ENCODE measurements around the gene GSG1L2.
"Not testable (repeated sequence)": the region's sequence is repeated elsewhere in the genome, so short reads cannot be mapped to it uniquely, and the experiment has no call there.

Gene GSG1L2

DNA sequence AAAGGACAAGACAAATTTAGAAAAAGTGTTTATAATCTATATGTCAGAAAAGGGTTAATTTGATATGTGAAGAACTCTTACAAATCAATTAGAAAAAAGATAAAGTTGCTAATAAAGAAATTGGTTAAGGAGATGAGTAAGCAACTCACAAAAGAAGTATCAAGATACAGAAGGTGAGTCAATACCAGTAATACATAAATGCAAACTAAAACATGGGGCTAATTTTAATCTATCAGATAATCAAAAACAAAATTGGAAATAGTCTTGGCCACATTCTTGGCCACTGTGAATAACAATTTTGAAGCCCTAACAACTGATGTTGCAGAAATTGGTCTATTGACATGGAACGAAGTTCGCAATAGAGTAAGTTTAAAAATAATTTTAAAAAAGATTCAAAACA is 37.3 kb downstream of the GSG1L2 start:
- DNase-seq, result no peak

DNA sequence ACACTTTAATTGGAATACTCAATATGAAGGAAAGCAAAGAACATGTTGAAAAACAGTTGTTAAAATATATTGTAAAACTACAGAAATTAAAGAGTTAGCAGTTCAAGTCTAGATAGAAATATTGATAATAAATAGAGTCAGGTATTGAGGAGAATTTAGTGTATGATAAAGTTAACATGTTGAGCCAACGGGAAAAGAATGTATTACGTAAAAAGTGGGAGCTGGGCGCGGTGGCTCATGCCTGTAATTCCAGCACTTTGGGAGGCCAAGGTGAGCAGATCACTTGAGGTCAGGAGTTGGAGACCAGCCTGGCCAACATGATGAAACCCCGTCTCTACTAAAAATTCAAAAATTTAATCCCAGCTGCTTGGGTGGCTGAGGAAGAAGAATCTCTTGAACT is 38.4 kb downstream of the GSG1L2 start:
- DNase-seq, result not testable (repeated sequence)

DNA sequence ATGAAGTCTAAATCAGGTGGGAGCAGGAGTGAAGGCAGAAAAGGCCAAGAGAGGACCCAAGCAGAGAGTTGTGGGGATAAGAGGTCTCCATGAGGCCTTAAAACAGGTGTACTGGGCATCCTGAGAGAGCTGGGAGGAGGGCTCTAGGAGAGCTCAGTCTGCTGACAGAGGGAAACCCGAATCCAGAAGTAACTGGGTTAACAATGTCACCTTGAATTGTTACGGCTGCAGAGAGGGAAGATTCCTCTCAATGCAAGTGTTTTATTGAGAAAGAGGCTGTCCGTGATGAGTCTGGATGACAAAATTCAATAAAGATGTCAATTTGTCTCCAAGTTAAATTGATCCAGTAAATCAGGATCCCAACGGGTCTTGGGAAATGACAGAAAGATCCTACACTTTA is 38.8 kb downstream of the GSG1L2 start:
- no peak for DNase-seq

DNA sequence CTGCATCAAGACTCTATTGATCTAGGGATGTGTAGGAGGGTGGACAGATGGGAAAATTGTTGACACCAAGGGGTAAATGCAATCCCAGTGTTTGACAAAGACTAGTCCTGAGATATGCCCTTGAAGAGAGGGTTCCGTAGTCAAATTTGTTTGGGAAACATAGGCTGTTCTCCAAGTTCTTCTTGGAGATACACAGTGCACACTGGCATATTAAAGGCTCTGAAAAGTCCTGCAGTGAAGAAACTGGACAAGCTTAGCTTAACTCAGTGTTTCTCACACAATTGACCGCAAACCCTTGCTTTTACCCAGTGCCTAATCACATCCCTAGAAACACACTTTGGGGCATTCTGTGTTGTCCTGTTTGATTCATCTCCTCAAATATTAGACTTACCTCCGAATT is 41.3 kb downstream of the GSG1L2 start:
- DNase-seq, result no peak

DNA sequence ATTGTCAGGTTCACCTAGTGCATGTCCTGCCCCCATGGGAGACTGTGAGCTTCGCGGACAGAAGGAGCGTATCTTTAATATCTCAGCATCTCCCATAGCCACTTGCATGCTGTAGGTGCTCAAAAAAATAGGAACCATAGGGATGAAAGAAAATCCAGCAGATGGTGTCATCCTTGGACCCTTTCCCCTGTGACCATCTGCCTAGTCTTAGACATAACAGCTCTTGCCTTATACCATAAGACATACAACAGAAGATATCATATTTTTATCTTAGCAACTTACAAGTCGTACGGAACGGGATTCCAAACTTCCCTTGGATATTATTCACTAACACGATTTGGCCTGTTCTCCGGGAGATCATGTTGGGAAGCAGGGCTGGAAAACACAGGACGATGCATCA is 45.0 kb downstream of the GSG1L2 start:
- no peak for DNase-seq

DNA sequence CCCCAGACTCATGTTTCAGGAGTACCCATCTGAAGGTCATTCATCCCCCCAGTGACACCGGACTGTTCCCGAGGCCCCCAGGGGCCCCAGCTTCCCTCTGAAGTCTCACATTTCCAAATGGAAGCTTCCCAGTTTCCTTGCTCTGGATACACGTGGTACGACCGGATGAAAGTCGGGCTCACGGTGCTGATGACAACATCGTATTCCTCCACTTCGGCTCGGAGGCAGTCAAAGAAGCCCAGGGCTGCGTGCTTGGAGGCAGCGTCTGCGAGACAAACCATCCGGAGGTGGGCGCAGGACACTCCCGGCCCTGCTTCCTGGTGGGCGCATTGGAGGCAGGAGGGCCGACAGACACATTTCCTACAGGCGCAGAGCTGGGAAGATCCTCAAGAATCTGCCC is 49.2 kb downstream of the GSG1L2 start:
- DNase-seq, result no peak

DNA sequence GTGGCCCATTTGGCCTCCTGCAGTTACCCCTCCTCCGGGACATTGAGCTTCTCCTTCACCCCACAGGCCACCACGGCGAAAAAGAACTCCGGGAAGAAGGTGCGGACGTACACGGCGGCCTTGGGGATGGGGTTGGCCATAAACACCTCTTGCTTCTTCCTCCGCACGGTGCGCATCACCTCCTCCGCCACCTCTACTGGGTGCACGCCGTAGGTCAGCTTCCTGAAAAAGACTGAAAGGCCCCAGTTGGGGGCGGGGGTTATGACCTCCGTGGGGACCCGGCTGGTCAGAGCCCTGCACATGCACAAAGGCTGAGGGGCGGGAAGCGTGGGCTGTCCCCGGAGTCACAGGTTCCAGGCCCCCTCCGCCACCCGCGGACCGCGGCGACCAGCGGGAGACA is 50.4 kb downstream of the GSG1L2 start:
- no peak for DNase-seq

DNA sequence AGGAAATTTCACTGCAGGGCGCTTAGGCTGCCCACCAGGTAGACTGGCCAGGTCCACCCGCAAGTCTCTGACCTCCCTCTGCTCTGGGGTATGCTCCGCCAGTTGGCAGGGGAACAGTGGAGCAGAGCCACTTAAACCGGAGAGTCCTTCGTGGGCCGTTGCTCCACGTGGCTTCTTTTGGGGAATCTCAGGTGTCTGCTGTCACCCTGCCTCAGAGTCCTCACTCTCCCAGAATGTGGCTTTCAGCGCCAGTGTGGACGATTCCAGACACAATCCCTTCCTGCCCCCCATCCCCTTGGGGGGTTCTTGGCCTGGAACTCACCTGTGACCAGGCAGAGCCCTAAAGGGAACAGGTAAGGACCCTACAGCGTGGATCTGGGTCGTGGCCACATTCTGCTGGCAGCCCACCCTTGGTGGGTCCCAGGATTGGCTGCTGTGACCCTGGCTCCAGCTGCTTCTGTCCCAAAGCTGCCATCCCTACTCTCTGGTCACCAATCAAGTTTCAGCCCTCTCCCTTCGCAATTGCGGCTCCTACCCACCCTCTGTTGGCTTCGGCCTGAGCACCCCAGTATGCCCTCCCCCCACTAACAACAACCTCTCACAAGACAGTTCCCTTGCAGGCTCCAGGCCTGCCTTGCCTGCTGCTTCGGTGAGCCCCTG is 52.7 kb downstream of the GSG1L2 start:
- DNase-seq, result no peak

DNA sequence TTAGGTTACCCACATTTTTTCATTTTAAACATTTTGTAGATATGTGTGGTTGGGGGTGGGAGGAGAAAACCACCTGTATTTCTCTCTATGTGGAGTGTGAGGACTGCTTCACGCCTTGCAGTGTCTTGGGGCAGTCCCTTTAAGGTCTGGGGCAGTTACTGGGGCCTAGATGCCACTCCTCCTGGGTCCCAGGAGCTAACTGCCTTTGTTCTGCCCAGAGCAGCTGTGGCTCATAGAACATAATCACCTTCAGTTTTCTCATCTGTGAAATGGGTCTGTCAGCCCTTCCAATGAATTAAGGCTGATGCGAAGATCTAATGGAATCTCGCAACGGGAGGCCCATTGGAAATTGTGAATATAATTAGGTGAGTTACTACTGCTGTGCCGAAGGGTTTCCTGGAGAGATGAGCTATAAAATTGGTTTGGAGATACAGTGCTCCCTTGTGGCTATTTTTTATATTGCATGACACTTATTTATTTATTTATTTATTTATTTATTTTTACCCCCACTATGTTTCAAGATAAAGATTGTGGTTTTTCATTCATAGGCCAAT is 53.4 kb downstream of the GSG1L2 start:
- DNase-seq, result peak in 1 of 2 donors; percentile 31

DNA sequence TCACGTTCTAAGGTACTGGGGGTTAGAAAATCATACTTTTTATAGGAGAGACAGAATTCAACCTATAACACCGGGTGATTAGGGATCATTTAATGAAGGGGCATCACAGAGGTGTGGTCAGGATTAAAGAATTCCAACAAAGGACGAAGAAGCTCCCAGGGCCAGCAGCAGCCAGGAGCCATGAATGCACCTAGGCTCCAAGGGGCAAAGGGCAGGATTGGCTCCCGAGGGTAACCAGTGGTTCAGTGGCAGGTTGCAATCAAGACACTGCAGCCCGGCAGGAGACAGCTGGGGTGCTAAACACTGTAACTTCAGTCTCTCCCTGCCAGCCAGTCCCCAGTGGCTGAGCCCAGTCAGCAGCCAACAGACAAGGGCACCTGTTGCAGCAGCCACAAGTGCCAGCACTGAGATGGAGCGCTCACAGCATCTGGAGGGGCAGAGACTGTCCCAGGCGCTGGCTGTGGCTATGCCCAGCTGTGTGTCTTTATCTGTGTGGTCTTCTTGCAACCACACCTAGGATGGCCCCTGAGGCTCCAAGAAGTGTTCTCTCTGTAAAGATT is 54.4 kb downstream of the GSG1L2 start:
- DNase-seq, result no peak

DNA sequence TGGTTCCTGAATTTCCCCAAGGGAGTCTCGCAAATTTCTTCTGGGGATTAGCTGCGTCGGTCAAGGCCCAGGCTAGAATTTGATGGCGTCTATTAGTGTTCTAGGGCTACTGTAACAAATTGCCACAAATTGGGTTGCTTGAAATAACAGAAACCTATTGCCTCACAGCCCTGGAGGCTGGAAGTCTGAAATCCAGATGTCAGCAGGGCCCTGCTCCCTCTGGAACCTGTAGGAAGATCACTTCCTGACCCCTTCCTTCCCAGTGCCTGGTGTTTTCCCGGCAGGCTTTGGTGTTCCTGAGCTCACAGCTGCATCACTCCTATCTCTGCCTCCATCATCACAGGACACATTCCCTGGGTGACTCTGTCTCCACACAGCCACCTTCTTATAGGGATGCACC is 54.9 kb downstream of the GSG1L2 start:
- no peak for DNase-seq

DNA sequence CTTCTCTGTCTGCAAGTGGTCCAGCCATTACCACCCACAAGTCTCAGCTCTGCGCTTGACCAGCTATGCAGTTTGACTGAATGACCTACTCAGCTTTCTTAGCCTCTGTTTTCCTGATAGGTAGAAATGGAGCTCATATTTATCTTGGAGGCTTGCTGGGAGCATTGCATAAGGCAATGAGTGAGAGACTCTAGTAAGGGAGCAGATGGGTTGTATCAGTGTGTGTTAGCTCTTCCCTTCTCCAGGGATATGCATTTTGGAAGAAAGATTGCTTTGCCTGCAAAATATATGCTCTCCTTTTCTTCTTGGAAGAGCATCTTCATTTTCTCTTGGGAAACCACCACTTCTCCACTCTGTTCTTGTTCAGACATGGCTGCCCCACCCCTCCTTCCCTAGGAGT is 56.6 kb downstream of the GSG1L2 start:
- no peak for DNase-seq

DNA sequence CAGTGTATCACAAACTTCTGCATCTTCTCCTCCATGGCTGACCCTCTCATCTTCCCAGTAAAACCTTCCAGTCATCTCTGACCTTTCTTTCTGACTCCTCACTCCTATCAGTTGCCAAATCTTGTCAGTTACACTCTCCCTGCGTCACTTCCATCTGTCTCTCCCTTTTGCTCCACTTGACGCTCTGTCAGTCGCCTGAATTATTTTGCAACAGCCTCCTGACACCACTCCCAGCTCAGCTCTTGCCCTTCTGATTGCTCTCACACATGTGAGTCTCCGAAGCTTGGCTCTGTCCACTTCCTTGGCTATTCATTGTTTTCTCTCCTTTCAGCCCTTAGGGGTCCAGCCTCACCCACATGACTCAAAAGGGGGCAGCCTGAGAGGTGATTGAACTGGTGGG is 58.2 kb downstream of the GSG1L2 start:
- no peak for DNase-seq

DNA sequence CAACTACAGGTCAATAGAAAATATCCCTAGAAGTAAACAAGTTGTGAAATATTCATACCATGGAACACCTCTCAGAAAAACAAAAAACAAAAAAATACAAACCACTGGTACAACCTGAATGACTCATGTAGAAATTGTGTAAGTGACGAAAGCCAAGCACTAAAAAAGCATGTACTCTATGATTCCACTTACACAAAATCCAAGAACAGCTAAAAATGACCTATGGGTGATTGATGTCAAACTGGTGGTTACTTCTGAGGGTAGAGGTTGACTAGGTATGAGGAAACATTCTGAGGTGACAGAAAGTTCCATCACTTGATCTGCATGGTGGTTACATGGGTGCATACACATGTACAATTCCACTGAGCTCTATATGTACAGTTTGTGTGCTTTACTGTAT is 61.6 kb downstream of the GSG1L2 start:
- no peak for DNase-seq

DNA sequence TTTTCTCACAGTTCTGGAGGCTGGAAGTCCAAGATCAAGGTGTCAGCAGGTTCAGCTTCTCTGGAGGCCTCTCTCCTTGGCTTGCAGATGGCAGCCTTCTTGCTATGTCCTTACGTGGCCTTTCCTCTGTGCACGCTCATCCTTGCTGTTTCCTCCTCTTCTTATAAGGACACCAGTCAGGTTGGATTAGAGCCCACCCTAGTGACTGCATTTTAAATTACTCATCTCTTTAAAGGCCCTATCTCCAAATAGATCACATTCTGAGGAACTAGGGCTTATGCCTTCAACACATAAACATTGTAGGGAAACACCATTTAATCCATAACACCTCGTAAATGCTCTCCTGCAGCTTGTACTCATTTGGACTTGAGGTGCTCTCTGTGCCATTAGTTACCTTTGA is 66.8 kb downstream of the GSG1L2 start:
- DNase-seq, result no peak
